HCT116 (cell line): ENCODE data around the gene MANSC4. TPM values are rescaled to one million over a fixed set of nuclear protein-coding genes. Genes with fewer than 3 reads are reported as not detected.

Experiments used
- ATAC-seq: fragments of 200-7000 bp; cut with Tn5 transposase; 2 replicates; pipeline ENCODE4 v1.9.1; 2020; ENCODE audit warnings: mild to moderate bottlenecking, moderate library complexity
- BruUV-seq: library from RNA; stranded (reverse); fragments of 400-500 nt; replicated peaks from 2 replicates; lab custom pipeline; 2021; lab: Mats Ljungman, UMichigan
- CTCF ChIA-PET: fragments of 300-600 bp; sonication (Branson Sonifier 250); formaldehyde crosslinking; loops from one replicate; lab custom pipeline; 2021; ENCODE audit warnings: antibody characterized with exemption; lab: Charles Lee
- POLR2A ChIA-PET: fragments of 300-600, 350-600 bp; sonication (Branson Sonifier 250); formaldehyde crosslinking; loops from one replicate; lab custom pipeline; 2021; ENCODE audit warnings: antibody characterized with exemption; lab: Charles Lee
- RAD21 ChIA-PET, 2 experiments: fragments of 300-600 bp; sonication (Branson Sonifier 250); formaldehyde crosslinking; loops; one replicate each; lab custom pipeline; 2023; ENCODE audit warnings: low total read pairs in 2 of 2; ENCODE audit not compliant: uncharacterized antibody in 2 of 2, unreplicated experiment in 2 of 2, low non-redundant PET in 1 of 2; lab: Charles Lee
- DNase-seq: peaks from one replicate; pipeline ENCODE4 v3.0.0-alpha.2; 2010; ENCODE audit warnings: low read depth, low spot score
- H2AFZ ChIP-seq: fragments of 200-600 bp; shearing (Covaris generic), sonication (generic); 2 replicates; pipeline ENCODE4 v1.6.1; 2017; ENCODE audit warnings: low read depth, mixed run types, mixed read lengths, antibody characterized with exemption, low read length; ENCODE audit not compliant: poor library complexity, severe bottlenecking
- H3K27ac ChIP-seq: 2 replicates; pipeline ENCODE4 v1.5.1; 2012; ENCODE audit warnings: low read depth, low read length
- H3K27me3 ChIP-seq: fragments of 200-600 bp; sonication (generic); 2 replicates; pipeline ENCODE4 v1.6.1; 2016; ENCODE audit warnings: mixed run types, low read length, mixed read lengths; ENCODE audit not compliant: insufficient read depth
- H3K36me3 ChIP-seq, 2 experiments: fragments of 200-500 bp in 1 of 2; fragments of 200-600 bp in 1 of 2; sonication (Bioruptor generic) in 1 of 2; sonication (generic) in 1 of 2; 2 replicates each; pipeline versions ENCODE4 v1.5.1 to v1.6.1; 2014 to 2016; ENCODE audit warnings: low read length in 2 of 2, inconsistent platforms in 1 of 2, mixed read lengths in 1 of 2, mixed run types in 1 of 2; ENCODE audit not compliant: insufficient read depth in 2 of 2, control insufficient read depth in 1 of 2
- H3K4me1 ChIP-seq, 2 experiments: fragments of 200-600 bp in 1 of 2; sonication (generic) in 1 of 2; 2 replicates each; pipeline versions ENCODE4 v1.5.1 to v1.6.1; 2012 to 2017; ENCODE audit warnings: low read length in 2 of 2, inconsistent platforms in 1 of 2, mild to moderate bottlenecking in 1 of 2, mixed read lengths in 1 of 2, mixed run types in 1 of 2, moderate library complexity in 1 of 2; ENCODE audit not compliant: insufficient read depth in 2 of 2, control insufficient read depth in 1 of 2
- H3K4me2 ChIP-seq: fragments of 200-600 bp; sonication (generic); 2 replicates; pipeline ENCODE4 v1.6.1; 2017; ENCODE audit warnings: mixed run types, low read length, mixed read lengths
- H3K4me3 ChIP-seq, 2 experiments: fragments of 200-600 bp in 1 of 2; sonication (generic) in 1 of 2; replicated peaks in 1 of 2; 2 replicates each; pipeline ENCODE4 v1.5.1; 2011 to 2016; ENCODE audit warnings: low read length in 2 of 2, control low read depth in 1 of 2, low read depth in 1 of 2, mild to moderate bottlenecking in 1 of 2, mixed read lengths in 1 of 2, mixed run types in 1 of 2
- H3K79me2 ChIP-seq: fragments of 200-600 bp; sonication (generic); 2 replicates; pipeline ENCODE4 v1.6.1; 2017; ENCODE audit warnings: mild to moderate bottlenecking, mixed run types, low read length, moderate library complexity, mixed read lengths; ENCODE audit not compliant: insufficient read depth
- H3K9ac ChIP-seq: fragments of 200-600 bp; sonication (generic); 2 replicates; pipeline ENCODE4 v1.6.1; 2016; ENCODE audit warnings: low read length, mixed read lengths
- H3K9me2 ChIP-seq: fragments of 200-600 bp; sonication (generic), shearing (Covaris generic); 2 replicates; pipeline ENCODE4 v1.6.1; 2017; ENCODE audit warnings: mixed run types, mild to moderate bottlenecking, moderate library complexity; ENCODE audit not compliant: insufficient read depth
- H3K9me3 ChIP-seq, 2 experiments: fragments of 200-500 bp in 1 of 2; fragments of 200-600 bp in 1 of 2; sonication (Bioruptor generic) in 1 of 2; sonication (generic) in 1 of 2; 2 replicates each; pipeline ENCODE4 v1.6.1; 2014 to 2017; ENCODE audit warnings: low read length in 2 of 2, mixed read lengths in 2 of 2, inconsistent platforms in 1 of 2, low read depth in 1 of 2, mild to moderate bottlenecking in 1 of 2, mixed run types in 1 of 2, moderate library complexity in 1 of 2; ENCODE audit not compliant: control insufficient read depth in 1 of 2, insufficient read depth in 1 of 2
- H4K20me1 ChIP-seq: fragments of 200-600 bp; sonication (generic), shearing (Covaris generic); 2 replicates; pipeline ENCODE4 v1.6.1; 2017; ENCODE audit warnings: mixed run types, mild to moderate bottlenecking, moderate library complexity; ENCODE audit not compliant: insufficient read depth
- ATF3 ChIP-seq: IDR thresholded peaks from 2 replicates; pipeline ENCODE4 v1.6.1; 2012
- EZH2 ChIP-seq: fragments of 200-600 bp; sonication (generic); IDR thresholded peaks from 2 replicates; pipeline ENCODE4 v1.6.1; 2017; ENCODE audit warnings: antibody characterized with exemption, mixed run types
- POLR2A ChIP-seq: IDR thresholded peaks from 2 replicates; pipeline ENCODE4 v1.7.0; 2011; ENCODE audit warnings: borderline replicate concordance; ENCODE audit not compliant: insufficient read depth, insufficient read length; ENCODE audit errors: extremely low read depth
- SIN3A ChIP-seq: IDR thresholded peaks from 2 replicates; pipeline ENCODE4 v1.6.1; 2012; ENCODE audit warnings: low read depth
- ZFX ChIP-seq: fragments of 450-650 bp; IDR thresholded peaks from 2 replicates; pipeline ENCODE4 v1.6.1; 2017
- intact Hi-C: fragments of 100-400 bp; cut with micrococcal nuclease; formaldehyde crosslinking; loops from 2 replicates; pipeline ENCODE4 v1.10.0; 2022
- total RNA-seq: library from RNA; stranded (reverse); gene quantifications from one replicate; pipeline ENCODE4 v1.2.1, GENCODE V29; 2021; ENCODE audit not compliant: unreplicated experiment

MANSC4 gene
- total RNA-seq, 1 experiment from 2014 or later: not detected

DNA sequence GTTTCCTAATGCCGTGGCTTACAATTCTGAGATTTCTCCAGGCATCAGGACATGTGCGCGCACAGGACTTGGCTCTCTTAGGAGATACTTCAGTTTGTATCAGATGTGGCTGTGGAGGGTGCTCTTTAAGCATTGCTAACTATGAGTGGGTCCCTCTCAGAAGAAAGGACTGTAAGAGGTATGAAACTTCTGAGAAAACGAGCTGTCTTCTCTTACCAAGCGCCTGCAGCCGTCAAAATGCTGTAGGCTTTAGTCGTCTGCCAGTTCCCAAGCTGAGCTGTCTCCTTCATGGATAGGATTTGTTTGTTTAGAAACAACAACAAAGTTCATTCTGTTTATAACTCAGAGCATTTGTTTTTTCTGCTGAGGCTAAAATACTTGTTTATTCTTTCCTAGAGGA, 16.1 kb upstream of the MANSC4 start:
- H3K4me2 ChIP-seq: no peak overlapping the region
- no peak overlapping the region for H3K27ac ChIP-seq
- ATAC-seq (no peak), DNase-seq (no peak)
- H3K27me3 ChIP-seq: no peaks in the 10 kb centered on the region
- POLR2A ChIA-PET: no interaction called here
- intact Hi-C loops: no loop called here
- H2AFZ ChIP-seq: no peak overlapping the region
- CTCF ChIA-PET: no interaction called here
- RAD21 ChIA-PET: no interaction called here
- H3K9ac ChIP-seq: no peak overlapping the region
- H3K36me3 ChIP-seq: peaks cover 23 to 35% of the 10 kb centered on the region in 2 experiments; a peak in 3 of 4 replicates
- H3K4me3 ChIP-seq: no peak overlapping the region
- H3K9me2 ChIP-seq: no peaks in the 10 kb centered on the region
- 0 out of 2 replicates have a peak, but pooled peaks cover 4% of the 10 kb centered on the region for H3K79me2 ChIP-seq
- H3K4me1 ChIP-seq: no peaks in the 10 kb centered on the region
- H3K9me3 ChIP-seq: no peaks in the 10 kb centered on the region
- H4K20me1 ChIP-seq: no peaks in the 10 kb centered on the region
- BruUV-seq: no TSS peak
- TF ChIP-seq ZFX: no peak

GRCh38 chr12:27794818-27795584, 15.0 kb upstream of the MANSC4 start:
- Histone ChIP-seq H2AFZ (no peak overlapping the region), H3K9me3 (no peaks in the 10 kb centered on the region), H3K27ac (no peak overlapping the region), H3K4me3 (no peak overlapping the region), H3K4me1 (no peaks in the 10 kb centered on the region), H3K4me2 (no peak overlapping the region), H4K20me1 (no peaks in the 10 kb centered on the region), H3K9me2 (no peaks in the 10 kb centered on the region), H3K27me3 (no peaks in the 10 kb centered on the region), H3K9ac (no peak overlapping the region), H3K79me2 (peaks cover 14% of the 10 kb centered on the region), H3K36me3 (peaks cover 23 to 38% of the 10 kb centered on the region in 2 experiments; a peak in 3 of 4 replicates)
- ChIA-PET POLR2A (no interaction called here), RAD21 (no interaction called here), CTCF (no interaction called here)
- no TSS peak for BruUV-seq
- no peak for ATAC-seq
- intact Hi-C loops: no loop called here
- DNase-seq: no peak
- TF ChIP-seq SIN3A (no peak), ATF3 (no peak), POLR2A (no peak), EZH2 (no peak)
